ENCODE measurements around the gene AMBRA1.

DNA sequence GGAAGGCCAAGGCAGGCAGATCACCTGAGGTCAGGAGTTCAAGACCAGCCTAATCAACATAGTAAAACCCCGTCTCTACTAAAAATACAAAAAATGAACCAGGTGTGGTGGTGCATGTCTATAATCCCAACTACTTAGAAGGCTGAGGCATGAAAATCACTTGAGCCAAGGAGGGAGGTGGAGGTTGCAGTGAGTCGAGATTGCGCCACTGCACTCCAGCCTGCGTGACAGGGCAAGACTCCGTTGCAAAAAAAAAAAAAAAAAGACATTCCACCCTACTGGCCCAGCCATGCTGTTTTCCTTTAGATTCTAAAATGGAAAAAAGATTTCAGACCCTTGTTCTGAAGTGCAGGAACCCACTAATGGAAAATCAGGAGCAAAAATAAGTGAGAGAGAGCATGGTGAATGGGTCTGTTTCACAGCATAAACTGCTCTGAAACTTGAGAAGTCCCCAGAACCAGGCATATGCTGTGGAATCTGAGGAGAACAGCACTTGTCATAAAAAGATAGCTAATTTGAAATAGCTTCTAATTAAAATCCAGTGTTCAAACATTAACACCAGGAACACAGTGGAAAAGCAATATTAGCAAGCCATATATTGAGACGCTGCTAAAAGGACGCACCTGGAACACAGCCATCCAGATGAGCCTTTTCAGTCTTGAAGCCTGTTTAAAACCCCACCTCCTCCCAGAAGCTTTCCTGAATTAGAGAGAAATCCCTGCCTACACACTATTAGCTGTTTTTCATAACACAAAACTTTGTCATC, 136.0 kb downstream of the AMBRA1 start:
- TF ChIP-seq, protein P1, sequence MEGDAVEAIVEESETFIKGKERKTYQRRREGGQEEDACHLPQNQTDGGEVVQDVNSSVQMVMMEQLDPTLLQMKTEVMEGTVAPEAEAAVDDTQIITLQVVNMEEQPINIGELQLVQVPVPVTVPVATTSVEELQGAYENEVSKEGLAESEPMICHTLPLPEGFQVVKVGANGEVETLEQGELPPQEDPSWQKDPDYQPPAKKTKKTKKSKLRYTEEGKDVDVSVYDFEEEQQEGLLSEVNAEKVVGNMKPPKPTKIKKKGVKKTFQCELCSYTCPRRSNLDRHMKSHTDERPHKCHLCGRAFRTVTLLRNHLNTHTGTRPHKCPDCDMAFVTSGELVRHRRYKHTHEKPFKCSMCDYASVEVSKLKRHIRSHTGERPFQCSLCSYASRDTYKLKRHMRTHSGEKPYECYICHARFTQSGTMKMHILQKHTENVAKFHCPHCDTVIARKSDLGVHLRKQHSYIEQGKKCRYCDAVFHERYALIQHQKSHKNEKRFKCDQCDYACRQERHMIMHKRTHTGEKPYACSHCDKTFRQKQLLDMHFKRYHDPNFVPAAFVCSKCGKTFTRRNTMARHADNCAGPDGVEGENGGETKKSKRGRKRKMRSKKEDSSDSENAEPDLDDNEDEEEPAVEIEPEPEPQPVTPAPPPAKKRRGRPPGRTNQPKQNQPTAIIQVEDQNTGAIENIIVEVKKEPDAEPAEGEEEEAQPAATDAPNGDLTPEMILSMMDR (IDR thresholded peaks at IDR 0.05; ENCODE audit: control extremely low read depth in 1 of 3, insufficient read depth in 1 of 3, low read depth in 1 of 3, low read length in 3 of 3) = no peak
- TF ChIP-seq POLR2A (IDR thresholded peaks at IDR 0.05; ENCODE audit: control extremely low read depth in 1 of 2, low read depth in 2 of 2, low read length in 2 of 2) (no peak), POLR2AphosphoS5 (IDR thresholded peaks at IDR 0.05; ENCODE audit: low read depth, low read length) (no peak), ZNF274 (IDR thresholded peaks at IDR 0.05; ENCODE audit: borderline replicate concordance, extremely low read depth, low read length) (no peak), RAD21 (IDR thresholded peaks at IDR 0.05 in 1 of 2, conservative IDR thresholded peaks at IDR 0.05 in 1 of 2; ENCODE audit: low read depth in 2 of 2, low read length in 2 of 2) (no peak), SIRT6 (IDR thresholded peaks at IDR 0.05; ENCODE audit: low read length) (no peak), JUN (IDR thresholded peaks at IDR 0.05; ENCODE audit: low read depth, low read length) (no peak)

All from H1 (cell line).